Sigmoid colon (tissue), 7 donors: Measurements from ENCODE around the gene USP28. TPM values are rescaled to one million over a fixed set of nuclear protein-coding genes. Genes with fewer than 3 reads are reported as not detected.
"Not testable (repeated sequence)": the region's sequence is repeated elsewhere in the genome, so short reads cannot be mapped to it uniquely, and the experiment has no call there.

Experiments used
- DNase-seq: peaks from one replicate; pipeline ENCODE4 v3.0.0-alpha.2; 2019
- H3K27ac ChIP-seq, 4 donors: fragments of 200-600 bp; sonication (generic); one replicate each; pipeline ENCODE4 v1.5.1; 2016 to 2019; ENCODE audit warnings: mild to moderate bottlenecking in 1 of 4
- H3K27me3 ChIP-seq, 3 donors: fragments of 200-600 bp; sonication (generic); one replicate each; pipeline ENCODE4 v1.5.1; 2019; ENCODE audit warnings: mild to moderate bottlenecking in 1 of 3
- H3K36me3 ChIP-seq, 4 donors: fragments of 200-600 bp; sonication (generic); one replicate each; pipeline ENCODE4 v1.5.1; 2016 to 2019
- H3K4me1 ChIP-seq, 4 donors: fragments of 200-600 bp; sonication (generic); one replicate each; pipeline ENCODE4 v1.5.1; 2017 to 2019
- H3K4me3 ChIP-seq, 4 donors: fragments of 200-600 bp; sonication (generic); one replicate each; pipeline ENCODE4 v1.5.1; 2017 to 2019; ENCODE audit warnings: mild to moderate bottlenecking in 2 of 4, moderate library complexity in 1 of 4
- H3K9me3 ChIP-seq, 4 donors: fragments of 200-600 bp in 3 of 4; sonication (generic) in 3 of 4; one replicate each; pipeline versions ENCODE4 v1.5.1 to v1.6.1; 2013 to 2019
- CTCF ChIP-seq, 4 experiments: fragments of 450-650 bp in 3 of 4; fragments of 200-600 bp in 1 of 4; IDR thresholded peaks; one replicate each; pipeline ENCODE4 v1.5.1; 2016 to 2019; ENCODE audit warnings: antibody characterized with exemption in 4 of 4, mild to moderate bottlenecking in 3 of 4, moderate library complexity in 2 of 4
- EP300 ChIP-seq, 4 donors: sonication (generic); formaldehyde crosslinking; IDR thresholded peaks; one replicate each; pipeline ENCODE4 v1.6.1; 2017; ENCODE audit warnings: antibody characterized with exemption in 4 of 4
- POLR2A ChIP-seq, 2 donors: fragments of 450-650 bp; IDR thresholded peaks; one replicate each; pipeline ENCODE4 v1.6.1; 2016; ENCODE audit warnings: antibody characterized with exemption in 2 of 2, mild to moderate bottlenecking in 2 of 2, moderate library complexity in 2 of 2
- POLR2AphosphoS5 ChIP-seq, 4 donors: sonication (generic); formaldehyde crosslinking; IDR thresholded peaks; one replicate each; pipeline ENCODE4 v1.6.1; 2017; ENCODE audit warnings: antibody characterized with exemption in 4 of 4
- WGBS, 2 donors: extraction: QIAGEN DNeasy Blood & Tissue Kit; methylation state at CpG; one replicate each; pipeline ENCODE4 v1.1.7; 2013; 5-methylcytosine and 5-hydroxymethylcytosine counted together
- intact Hi-C: fragments of 100-400 bp; cut with DNase I; formaldehyde crosslinking; loops from one replicate; pipeline ENCODE4 v1.15.1; 2023
- polyA plus RNA-seq, 3 donors: library from polyadenylated mRNA; stranded (reverse); fragments of 200-250 nt; gene quantifications; one replicate each; pipeline ENCODE4 v1.2.3, GENCODE V29; 2013
- total RNA-seq, 4 donors: library from RNA; depleted of rRNA; stranded (reverse); fragments of >200 nt; gene quantifications; one replicate each; pipeline ENCODE4 v1.1.0, GENCODE V29; 2016
- donor health status: healthy with polysubstance abuse.
- donor health status: Bipolar disorder and iron deficiency.
- donor health status: healthy.

The USP28 gene, protein sequence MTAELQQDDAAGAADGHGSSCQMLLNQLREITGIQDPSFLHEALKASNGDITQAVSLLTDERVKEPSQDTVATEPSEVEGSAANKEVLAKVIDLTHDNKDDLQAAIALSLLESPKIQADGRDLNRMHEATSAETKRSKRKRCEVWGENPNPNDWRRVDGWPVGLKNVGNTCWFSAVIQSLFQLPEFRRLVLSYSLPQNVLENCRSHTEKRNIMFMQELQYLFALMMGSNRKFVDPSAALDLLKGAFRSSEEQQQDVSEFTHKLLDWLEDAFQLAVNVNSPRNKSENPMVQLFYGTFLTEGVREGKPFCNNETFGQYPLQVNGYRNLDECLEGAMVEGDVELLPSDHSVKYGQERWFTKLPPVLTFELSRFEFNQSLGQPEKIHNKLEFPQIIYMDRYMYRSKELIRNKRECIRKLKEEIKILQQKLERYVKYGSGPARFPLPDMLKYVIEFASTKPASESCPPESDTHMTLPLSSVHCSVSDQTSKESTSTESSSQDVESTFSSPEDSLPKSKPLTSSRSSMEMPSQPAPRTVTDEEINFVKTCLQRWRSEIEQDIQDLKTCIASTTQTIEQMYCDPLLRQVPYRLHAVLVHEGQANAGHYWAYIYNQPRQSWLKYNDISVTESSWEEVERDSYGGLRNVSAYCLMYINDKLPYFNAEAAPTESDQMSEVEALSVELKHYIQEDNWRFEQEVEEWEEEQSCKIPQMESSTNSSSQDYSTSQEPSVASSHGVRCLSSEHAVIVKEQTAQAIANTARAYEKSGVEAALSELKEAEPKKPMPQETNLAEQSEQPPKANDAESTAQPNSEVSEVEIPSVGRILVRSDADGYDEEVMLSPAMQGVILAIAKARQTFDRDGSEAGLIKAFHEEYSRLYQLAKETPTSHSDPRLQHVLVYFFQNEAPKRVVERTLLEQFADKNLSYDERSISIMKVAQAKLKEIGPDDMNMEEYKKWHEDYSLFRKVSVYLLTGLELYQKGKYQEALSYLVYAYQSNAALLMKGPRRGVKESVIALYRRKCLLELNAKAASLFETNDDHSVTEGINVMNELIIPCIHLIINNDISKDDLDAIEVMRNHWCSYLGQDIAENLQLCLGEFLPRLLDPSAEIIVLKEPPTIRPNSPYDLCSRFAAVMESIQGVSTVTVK
- total RNA-seq (10 to 100 TPM; 25.0 to 37.5 (median 31.9) TPM), polyA plus RNA-seq (10 to 100 TPM in 1 of 3 donors, 1 to 10 TPM in 2; 5.4 to 10.8 (median 7.4) TPM)

- Histone ChIP-seq H3K27ac (peak within 1 kb of the TSS; percentile 89 to 93 (median 93)), H3K36me3 (no peaks in the 10 kb centered on the region), H3K27me3 (no peaks in the 10 kb centered on the region), H3K9me3 (no peaks in the 10 kb centered on the region), H3K4me1 (peaks cover 0 to 44% (median 32%) of the 10 kb centered on the region in 4 donors), H3K4me3 (peak within 1 kb of the TSS; percentile 57 to 74 (median 68))
- peak; percentile 98 for DNase-seq
- TF ChIP-seq POLR2A (IDR thresholded peaks at IDR 0.05) (peak; percentile 66 to 78), POLR2AphosphoS5 (IDR thresholded peaks at IDR 0.05) (peak; percentile 74 to 92 (median 90)), EP300 (IDR thresholded peaks at IDR 0.05) (peak in 1 of 4 donors; percentile 28), CTCF (IDR thresholded peaks at IDR 0.05) (no peak)
- intact Hi-C loops = loop anchor here (10.0 kb wide), 1 partner anchor 529 kb away; the partner anchor contains the start of genes C11orf71 and RBM7
- 0% methylated on average over 95 of the region's 95 CpGs for WGBS, 2 donors
Measured at GRCh38 chr11:113875234-113876073, at the start of gene USP28. Gene USP28, minus strand, starts transcription at chr11:113875572. Its CDS starts 71 bp downstream, at chr11:113875501.

DNA sequence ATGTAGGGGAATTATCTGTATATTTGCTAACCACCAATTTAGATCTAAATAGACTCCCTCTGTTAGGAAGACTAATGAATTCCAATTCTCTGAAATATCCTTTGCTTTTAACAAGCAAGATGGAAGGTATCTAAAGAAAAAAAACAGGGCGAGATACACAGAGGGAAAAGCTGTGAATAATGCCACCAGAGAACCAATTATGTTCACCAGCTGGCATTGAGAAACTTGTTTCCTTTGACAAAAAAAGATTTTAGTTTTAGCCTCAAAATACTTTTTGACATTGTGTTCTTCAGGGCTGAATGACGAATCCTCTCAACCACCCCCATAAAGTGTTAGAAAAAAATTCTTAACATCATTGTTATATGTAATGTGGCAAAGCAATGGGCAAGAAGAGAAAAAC lies 48.2 kb upstream of the USP28 start:
- intact Hi-C loops = no loop called here
- 88 to 90% methylated on average over 2 of the region's 2 CpGs for WGBS, 2 donors
- DNase-seq = no peak
- no peaks in the 10 kb centered on the region for H3K36me3 ChIP-seq
- TF ChIP-seq POLR2A (IDR thresholded peaks at IDR 0.05) = no peak
- no peak for TF ChIP-seq CTCF (IDR thresholded peaks at IDR 0.05)
- TF ChIP-seq POLR2AphosphoS5 (IDR thresholded peaks at IDR 0.05) = no peak
- TF ChIP-seq EP300 (IDR thresholded peaks at IDR 0.05) = no peak
- H3K9me3 ChIP-seq = no peaks in the 10 kb centered on the region
- H3K4me3 ChIP-seq = no peak overlapping the region
- peaks cover 0 to 5% (median 0%) of the 10 kb centered on the region in 3 donors for H3K27me3 ChIP-seq
- H3K27ac ChIP-seq = no peak overlapping the region
- H3K4me1 ChIP-seq = no peaks in the 10 kb centered on the region

DNA sequence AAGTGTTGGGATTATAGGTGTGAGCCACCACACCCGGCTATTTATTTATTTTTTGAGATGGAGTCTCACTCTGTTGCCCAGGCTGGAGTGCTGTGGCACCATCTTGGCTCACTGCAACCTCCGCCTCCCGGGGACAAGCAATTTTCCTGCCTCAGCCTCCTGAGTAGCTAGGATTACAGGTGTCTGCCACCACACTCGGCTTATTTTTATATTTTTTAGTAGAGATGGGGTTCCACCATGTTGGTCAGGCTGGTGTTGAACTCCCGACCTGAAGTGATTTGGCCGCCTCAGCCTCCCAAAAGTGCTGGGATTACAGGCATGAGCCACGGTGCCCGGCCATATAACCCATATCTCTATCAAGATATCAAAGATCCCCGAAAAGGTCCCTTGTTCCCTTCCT lies 36.1 kb upstream of the USP28 start:
- H3K4me1 ChIP-seq, H3K4me3 ChIP-seq, intact Hi-C loops, H3K9me3 ChIP-seq, H3K27ac ChIP-seq, H3K27me3 ChIP-seq, H3K36me3 ChIP-seq, DNase-seq: not testable (repeated sequence)
- WGBS, 2 donors = 95 to 96% methylated on average over 9 of the region's 9 CpGs

DNA sequence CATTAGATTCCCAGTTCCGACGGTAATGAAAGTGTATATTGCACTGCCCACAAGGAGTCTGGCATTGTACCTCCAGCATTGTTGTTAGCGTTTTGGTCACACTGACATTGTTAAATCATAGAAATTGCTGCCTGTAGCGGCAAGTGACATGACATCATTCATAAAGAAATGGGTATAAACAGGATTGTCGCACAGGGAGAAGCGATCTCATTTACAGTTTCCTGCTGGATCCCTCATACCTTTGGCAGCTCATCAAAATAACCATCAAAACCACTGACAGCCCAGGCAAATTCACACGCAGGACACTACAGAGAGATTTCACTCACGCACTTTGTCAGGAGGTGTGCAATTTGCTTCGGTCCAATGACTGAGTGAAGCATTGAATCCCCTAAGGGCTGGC lies 32.7 kb upstream of the USP28 start:
- Histone ChIP-seq H3K36me3 (no peaks in the 10 kb centered on the region), H3K27me3 (no peaks in the 10 kb centered on the region), H3K9me3 (no peaks in the 10 kb centered on the region), H3K4me1 (peaks cover 0 to 11% (median 8%) of the 10 kb centered on the region in 4 donors), H3K4me3 (no peak overlapping the region), H3K27ac (no peak overlapping the region)
- TF ChIP-seq POLR2A (IDR thresholded peaks at IDR 0.05) (no peak), EP300 (IDR thresholded peaks at IDR 0.05) (no peak), CTCF (IDR thresholded peaks at IDR 0.05) (no peak), POLR2AphosphoS5 (IDR thresholded peaks at IDR 0.05) (no peak)
- no peak for DNase-seq
- intact Hi-C loops = no loop called here
- 82 to 84% methylated on average over 9 of the region's 9 CpGs for WGBS, 2 donors
